Erythroblast (primary cell): Measurements from ENCODE around the gene PTPRN2.

Experiments
- DNase-seq, 2 experiments: peaks; one replicate each; lab custom pipeline; 2025; lab: John Stamatoyannopoulos, UW
- GATA1 ChIP-seq: IDR thresholded peaks from 2 replicates; pipeline ENCODE4 v1.6.1; 2011; ENCODE audit warnings: low read depth, mild to moderate bottlenecking, control low read depth, low read length, moderate library complexity
- POLR2A ChIP-seq: IDR thresholded peaks from 2 replicates; pipeline ENCODE4 v1.6.1; 2011; ENCODE audit warnings: mild to moderate bottlenecking, low read length

The PTPRN2 gene

DNA sequence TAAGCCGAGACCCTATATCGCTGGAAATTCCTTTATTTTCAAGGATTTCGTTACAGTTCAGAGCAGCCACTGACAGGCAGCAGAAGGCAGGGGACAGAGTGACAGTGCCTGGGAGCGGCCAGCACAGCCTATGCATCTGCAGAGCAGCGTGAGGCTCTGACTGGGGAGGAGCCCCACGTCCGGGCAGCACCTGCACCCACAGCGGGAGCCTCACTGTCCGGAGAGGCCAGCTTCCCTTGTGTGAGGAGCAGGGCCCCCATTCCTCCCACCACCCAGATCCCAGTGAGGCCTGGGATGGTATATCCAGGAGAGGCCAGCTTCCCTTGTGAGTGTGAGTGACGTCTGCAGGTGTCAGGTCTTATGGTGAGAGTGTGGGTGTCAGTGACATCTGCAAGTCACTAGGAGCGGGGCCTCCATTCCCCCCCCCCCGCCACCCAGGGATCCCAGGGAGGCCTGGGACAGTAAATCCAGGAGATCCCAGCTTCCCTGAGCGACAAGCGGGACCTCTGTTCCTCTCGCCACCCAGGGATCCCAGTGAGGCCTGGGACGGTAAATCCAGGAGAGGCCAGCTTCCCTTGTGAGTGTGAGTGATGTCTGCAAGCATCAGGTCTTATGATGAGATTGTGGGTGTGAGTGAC is 259.1 kb downstream of the PTPRN2 start:
- DNase-seq, result no peak
- TF ChIP-seq POLR2A, result no peak
- TF ChIP-seq GATA1, result no peak

DNA sequence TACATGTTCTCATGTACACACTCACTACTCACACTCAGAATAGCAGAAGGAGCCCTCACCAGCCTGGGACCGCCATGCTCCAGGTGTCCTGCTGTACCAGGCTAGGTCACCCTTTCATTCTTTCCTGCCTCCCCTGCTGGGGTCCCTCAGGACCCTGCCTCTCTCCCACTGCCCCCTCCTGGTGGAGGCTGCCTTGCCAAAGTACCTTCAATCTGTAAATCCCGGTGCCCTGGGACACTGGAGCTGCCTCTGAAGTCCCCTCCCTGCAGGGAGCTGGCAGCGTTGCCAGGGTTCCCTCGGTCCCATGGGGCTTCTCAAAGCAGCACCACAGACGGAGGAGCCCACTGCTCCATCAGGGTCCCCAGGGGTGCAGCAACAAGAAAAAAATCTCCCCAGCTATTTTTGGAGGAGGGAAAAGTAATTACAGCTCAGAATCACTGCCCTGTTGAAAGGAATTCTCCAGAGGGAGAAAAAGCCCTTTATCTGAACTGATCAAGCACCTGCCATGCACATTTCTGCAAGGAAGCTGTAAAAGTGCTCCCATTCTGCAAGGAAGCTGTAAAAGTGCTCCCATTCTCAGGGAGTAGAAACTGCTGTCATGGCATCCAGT is 259.9 kb downstream of the PTPRN2 start:
- DNase-seq, result no peak
- TF ChIP-seq POLR2A, result no peak
- no peak for TF ChIP-seq GATA1

DNA sequence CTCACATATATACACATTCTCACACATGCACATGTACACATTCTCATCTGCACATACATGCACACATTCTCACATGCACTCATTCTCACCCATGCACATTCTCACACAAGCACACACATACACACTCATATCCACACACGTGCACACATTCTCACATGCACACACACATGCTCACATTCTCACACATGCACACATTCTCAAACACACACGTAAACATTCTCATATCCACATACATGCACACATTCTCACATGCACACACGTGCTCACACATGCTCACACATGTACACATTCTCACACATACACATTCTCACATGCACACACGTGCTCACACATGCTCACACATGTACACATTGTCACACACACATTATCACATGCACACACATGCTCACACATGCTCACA is 260.6 kb downstream of the PTPRN2 start:
- TF ChIP-seq POLR2A, result no peak
- TF ChIP-seq GATA1, result no peak
- DNase-seq, result no peak

DNA sequence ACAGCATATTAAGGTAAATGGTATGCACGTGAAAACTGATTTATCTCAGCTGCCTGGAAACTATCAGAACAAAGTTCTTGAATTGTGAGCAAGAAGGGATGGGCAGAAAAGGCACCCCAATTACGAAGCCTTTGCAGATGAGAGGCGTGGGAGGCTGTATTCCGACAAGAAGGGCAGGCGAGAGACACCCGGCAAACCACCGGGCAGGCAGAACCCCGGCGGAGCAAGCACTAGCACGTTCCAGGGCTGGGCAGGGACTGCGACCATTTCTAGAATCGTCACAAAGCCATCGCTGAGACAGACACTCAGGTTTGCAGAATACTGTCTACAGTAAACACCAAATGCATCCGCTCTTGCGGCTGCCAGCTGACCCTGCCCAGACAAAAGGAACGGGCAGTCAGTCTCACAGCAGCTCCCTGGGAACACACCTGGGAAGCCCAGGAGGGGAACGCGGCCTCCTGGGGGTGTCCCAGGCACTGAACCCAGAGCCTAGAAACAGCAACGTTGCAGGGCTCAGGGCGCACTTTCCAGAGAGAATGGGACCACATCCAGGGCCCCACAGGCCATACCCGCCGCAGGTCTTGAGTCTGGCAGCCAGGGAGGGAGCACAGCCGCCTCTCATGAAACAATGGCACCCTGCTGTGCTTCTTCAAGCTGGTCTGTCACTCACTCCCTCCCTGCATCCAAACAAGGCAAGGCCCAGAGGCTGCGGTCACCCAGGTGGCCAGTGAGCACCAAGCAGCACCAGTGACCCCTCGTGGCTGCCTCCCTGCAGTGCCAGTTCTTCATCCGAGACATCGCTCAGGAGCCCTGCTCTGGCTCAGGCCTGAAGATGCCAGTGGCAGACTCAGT is 261.9 kb downstream of the PTPRN2 start:
- DNase-seq, result no peak
- no peak for TF ChIP-seq POLR2A
- TF ChIP-seq GATA1, result no peak

DNA sequence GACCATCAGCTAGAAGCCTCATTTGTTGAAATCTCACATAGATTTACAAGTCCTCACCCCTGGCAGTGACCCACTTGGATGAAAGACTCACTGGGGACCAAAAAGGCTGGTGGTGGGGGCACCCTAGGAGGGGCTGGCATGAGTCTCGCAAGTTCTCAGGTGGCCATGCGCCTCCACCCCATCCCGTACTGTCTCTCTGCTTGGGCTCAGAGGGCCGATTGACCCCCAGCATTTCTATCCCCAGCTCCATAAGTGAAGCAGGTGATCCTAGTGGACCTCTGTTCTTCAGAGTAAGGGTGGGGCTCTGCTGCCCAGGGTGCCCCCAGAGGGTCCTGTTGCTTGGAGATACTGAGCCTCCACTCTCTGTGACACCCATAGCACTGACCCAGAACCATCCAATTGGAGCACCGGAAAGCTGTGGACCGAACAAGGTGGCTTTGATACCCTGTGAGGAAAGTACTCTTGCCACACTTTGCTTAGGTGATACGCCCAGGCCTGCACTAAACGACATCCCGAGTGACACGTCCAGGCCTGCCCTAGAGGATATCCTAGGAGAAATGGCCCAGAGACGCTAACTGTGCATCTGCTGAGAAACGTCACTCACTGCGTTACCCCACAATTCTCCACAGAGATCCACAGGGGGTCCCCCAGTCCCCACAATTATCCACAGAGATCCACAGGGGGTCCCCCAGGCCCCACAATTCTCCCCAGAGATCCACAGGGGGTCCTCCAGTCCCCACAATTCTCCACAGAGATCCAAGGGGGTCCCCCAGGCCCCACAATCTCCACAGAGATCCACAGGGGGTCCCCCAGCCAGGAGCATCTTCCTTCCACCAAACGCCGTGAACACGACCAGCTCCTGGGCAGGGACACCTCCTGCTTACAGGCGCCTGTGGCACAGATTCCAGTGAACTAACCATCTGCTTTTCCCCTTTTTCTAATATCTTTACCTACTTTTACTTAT is 262.9 kb downstream of the PTPRN2 start:
- no peak for DNase-seq
- TF ChIP-seq GATA1 (no peak), POLR2A (no peak)

DNA sequence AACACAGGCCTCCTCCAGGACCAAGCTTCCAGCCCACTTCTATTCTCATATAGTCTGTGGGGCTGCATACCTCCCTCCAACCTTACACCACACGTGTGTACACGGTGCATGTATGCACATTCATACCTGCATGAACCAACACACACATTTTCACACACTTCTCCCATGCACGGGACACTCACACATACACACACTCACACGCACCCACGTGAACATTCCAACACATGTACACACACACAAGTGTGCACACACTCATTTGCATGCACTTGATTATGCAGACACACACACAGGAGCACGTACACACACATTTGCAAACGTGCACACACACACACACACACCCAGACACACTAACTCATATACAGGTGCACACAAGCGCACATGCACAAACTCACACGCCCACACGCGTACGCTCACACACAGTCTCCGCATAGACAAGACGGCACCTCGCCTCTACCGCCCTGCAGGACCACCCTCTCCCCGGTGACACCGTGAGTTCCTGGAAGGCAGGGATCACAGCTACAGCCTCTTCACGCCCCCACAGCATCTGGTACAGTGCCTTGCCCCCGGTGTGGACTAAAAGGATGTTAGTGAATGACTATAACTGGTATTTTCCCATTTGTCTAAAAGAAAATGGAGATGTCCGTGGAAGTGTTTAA is 263.8 kb downstream of the PTPRN2 start:
- no peak for DNase-seq
- TF ChIP-seq POLR2A, result no peak
- no peak for TF ChIP-seq GATA1

DNA sequence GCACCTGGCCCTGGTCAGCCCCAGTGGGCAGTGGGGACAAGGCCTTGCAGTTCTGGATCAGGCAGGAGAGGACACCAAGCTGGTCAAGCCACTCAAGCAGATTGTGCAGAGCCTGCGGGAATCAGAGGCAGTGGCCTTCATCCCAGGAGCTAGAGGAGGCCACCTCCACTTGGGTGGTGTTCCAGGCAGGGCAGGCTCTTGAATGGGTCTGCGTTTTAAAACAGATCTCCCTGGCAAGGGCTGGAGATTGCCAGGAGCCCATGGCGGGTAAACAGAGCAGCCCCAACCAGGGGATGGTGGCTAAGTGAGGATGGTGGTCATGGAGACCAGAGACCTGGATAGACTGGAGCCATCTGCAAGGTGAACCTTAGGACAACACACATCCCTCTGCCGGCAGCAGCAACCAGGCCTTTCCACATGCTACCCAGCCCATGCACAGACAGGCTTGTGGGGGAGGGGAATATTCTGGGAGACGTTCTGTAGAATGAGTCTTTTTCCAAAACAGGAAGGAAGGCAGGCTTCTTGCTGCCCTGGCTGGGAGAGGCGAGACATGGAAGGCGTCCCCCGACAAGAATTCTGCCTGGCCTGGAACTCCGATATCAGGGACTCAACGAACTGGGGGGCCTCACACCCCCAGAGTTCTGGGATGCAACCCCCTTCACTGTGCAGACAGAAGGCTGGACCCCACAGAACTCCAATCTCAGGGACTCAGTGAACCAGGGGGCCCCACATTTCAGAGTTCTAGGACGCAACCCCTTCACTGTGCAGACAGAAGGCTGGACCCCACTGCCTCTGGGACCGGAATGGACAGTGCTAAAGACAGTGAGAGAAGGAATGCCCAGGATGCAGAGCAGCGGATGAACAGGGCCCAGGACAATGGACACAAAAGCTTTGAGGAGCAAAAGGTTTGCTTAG is 264.8 kb downstream of the PTPRN2 start:
- TF ChIP-seq GATA1, result no peak
- no peak for TF ChIP-seq POLR2A
- DNase-seq, result no peak

DNA sequence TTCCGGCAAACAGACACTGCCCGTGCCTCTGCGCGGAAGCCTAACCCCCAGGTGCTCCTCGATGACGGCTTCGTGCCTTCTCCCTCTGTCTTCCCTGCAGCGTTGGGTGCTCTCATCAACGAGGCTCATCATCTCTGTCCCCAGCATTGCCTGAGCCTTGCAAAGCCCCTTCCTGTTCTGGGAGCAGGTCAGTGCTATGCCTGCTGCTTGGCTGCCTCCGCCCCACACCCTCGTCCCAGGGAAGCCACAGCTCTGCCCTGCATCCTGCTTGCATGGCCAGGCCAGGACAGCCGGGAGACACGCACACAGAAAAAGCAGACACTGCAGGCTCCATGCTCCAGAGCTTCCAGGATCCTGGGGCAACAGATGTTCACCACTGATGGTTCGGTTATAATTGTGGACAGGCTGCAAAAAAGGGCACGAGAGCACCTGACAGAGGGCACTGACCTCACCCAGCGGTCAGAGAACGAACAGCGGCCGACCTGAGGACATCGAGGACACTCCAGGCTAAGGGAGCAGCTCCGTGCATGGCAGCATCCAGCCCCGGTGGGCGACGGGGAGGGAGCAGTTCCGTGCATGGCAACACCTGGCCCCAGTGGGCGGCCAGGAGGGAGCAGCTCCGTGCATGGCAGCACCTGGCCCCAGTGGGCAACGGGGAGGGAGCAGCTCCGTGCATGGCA is 265.5 kb downstream of the PTPRN2 start:
- DNase-seq, result no peak
- TF ChIP-seq GATA1 (no peak), POLR2A (no peak)

DNA sequence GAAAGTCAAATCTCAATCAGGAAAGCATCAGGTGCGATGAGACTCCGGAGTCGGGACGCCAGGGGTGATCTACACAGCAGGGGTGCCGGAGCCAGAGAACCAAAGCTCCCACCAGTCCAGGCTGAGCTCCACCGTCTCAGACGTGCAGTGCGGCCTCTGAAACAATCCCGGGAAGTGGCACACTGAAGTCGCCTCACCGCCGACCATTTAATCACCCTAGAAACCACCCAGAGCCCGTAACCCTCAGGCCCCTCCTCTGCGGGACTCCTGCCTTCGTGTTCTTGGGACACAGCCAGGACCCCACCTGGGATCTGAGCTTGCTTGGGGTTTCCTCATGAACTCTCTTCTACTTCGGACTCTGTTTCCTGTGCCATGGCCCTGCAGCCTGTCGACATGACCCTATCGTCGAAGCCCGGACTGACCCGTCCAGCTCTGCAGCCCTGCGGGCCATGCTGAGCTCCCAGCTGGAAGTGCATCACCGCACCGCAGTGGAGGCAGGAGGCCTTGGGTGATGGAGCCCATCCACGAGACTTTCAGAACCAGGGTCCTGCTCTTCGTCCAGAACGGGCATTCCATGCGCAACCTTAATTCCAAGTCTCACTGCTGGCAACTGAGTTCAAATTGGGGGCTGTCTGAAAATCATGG is 266.4 kb downstream of the PTPRN2 start:
- no peak for TF ChIP-seq POLR2A
- no peak for TF ChIP-seq GATA1
- no peak for DNase-seq

DNA sequence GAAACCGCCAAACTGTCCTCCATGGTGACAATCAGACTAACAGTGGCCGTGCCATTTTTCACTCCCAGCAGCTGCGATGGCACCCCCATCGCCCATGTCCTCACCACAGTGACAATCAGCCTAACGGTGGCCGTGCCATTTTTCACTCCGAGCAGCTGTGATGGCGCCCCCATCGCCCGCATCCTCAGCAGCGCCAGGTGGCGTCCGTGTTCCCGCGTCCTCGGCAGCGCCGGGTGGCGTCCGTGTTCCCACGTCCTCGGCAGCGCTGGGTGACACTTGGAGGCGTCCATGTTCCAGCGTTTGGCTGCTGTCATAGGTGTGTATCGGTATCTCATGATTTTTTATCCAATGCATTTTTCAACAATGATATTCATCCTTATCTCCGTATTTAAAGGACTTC is 267.3 kb downstream of the PTPRN2 start:
- no peak for DNase-seq
- TF ChIP-seq POLR2A (no peak), GATA1 (no peak)

DNA sequence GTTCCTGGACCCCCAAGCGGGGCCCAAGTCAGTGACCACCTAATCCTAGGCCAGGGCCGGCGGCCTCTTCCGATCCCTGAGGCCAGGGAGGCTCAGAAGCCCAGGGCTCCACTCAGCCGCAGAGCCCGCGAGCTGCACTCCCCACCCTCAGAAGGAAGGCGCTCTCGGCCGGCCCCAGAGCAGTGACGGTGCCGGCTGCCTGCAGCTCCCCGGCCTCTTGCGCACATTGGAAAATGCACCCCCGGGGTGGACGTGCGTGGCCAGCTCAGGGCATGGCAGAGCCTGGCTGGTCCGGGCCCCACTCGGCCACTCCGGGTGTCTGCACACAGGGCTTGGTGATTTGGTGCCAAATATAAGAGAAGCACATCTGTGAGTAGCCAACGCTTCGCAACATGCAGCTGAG is 269.1 kb downstream of the PTPRN2 start:
- no peak for DNase-seq
- TF ChIP-seq POLR2A (no peak), GATA1 (no peak)
